ENCODE results near the gene CDIPT.

Gene CDIPT

GRCh38 chr16:29819506-29819905 is 43.5 kb downstream of the CDIPT start:
- TF ChIP-seq YY1 (IDR thresholded peaks at IDR 0.05; ENCODE audit: low read depth): no peak
- no peak for TF ChIP-seq TEAD4 (IDR thresholded peaks at IDR 0.05)
- TF ChIP-seq RAD21 (IDR thresholded peaks at IDR 0.05; ENCODE audit: low read depth): no peak
- TF ChIP-seq USF1 (IDR thresholded peaks at IDR 0.05): no peak
- TF ChIP-seq FOXM1 (IDR thresholded peaks at IDR 0.05; ENCODE audit: borderline replicate concordance, low read depth): no peak
- no peak for TF ChIP-seq EP300 (IDR thresholded peaks at IDR 0.05; ENCODE audit: borderline replicate concordance)
- TF ChIP-seq CEBPB (IDR thresholded peaks at IDR 0.05): no peak
- TF ChIP-seq, protein P1, sequence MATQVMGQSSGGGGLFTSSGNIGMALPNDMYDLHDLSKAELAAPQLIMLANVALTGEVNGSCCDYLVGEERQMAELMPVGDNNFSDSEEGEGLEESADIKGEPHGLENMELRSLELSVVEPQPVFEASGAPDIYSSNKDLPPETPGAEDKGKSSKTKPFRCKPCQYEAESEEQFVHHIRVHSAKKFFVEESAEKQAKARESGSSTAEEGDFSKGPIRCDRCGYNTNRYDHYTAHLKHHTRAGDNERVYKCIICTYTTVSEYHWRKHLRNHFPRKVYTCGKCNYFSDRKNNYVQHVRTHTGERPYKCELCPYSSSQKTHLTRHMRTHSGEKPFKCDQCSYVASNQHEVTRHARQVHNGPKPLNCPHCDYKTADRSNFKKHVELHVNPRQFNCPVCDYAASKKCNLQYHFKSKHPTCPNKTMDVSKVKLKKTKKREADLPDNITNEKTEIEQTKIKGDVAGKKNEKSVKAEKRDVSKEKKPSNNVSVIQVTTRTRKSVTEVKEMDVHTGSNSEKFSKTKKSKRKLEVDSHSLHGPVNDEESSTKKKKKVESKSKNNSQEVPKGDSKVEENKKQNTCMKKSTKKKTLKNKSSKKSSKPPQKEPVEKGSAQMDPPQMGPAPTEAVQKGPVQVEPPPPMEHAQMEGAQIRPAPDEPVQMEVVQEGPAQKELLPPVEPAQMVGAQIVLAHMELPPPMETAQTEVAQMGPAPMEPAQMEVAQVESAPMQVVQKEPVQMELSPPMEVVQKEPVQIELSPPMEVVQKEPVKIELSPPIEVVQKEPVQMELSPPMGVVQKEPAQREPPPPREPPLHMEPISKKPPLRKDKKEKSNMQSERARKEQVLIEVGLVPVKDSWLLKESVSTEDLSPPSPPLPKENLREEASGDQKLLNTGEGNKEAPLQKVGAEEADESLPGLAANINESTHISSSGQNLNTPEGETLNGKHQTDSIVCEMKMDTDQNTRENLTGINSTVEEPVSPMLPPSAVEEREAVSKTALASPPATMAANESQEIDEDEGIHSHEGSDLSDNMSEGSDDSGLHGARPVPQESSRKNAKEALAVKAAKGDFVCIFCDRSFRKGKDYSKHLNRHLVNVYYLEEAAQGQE (IDR thresholded peaks at IDR 0.05; ENCODE audit: low read depth): no peak
- TF ChIP-seq TAF1 (IDR thresholded peaks at IDR 0.05; ENCODE audit: low read depth): no peak
- TF ChIP-seq TCF12 (IDR thresholded peaks at IDR 0.05; ENCODE audit: low read depth): no peak
- no peak for TF ChIP-seq CREB1 (IDR thresholded peaks at IDR 0.05; ENCODE audit: low read depth)
- no peak for TF ChIP-seq ZBTB7A (IDR thresholded peaks at IDR 0.05; ENCODE audit: low read depth)
- no peak for TF ChIP-seq NFIC (IDR thresholded peaks at IDR 0.05)
- TF ChIP-seq MAX (IDR thresholded peaks at IDR 0.05): no peak

DNA sequence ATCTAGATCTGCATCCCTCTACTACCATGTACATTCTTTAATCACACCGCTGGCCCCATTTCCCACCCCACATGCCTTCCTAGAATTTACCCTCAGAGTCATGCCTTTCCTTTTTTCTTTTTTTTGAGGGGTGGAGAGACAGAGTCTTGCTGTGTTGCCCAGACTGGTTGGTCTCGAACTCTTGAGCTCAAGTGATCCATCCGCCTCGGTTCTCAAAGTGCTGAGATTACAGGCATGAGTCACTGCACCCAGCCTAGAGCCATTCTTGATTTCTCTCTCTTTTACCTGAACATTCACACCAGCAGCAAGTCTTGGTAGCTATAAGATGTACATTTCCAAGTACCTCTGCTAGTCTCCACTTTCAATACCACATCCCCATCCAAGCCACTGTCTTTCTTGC is 44.9 kb downstream of the CDIPT start:
- TF ChIP-seq NFIC (IDR thresholded peaks at IDR 0.05) (no peak), CEBPB (IDR thresholded peaks at IDR 0.05) (no peak)

DNA sequence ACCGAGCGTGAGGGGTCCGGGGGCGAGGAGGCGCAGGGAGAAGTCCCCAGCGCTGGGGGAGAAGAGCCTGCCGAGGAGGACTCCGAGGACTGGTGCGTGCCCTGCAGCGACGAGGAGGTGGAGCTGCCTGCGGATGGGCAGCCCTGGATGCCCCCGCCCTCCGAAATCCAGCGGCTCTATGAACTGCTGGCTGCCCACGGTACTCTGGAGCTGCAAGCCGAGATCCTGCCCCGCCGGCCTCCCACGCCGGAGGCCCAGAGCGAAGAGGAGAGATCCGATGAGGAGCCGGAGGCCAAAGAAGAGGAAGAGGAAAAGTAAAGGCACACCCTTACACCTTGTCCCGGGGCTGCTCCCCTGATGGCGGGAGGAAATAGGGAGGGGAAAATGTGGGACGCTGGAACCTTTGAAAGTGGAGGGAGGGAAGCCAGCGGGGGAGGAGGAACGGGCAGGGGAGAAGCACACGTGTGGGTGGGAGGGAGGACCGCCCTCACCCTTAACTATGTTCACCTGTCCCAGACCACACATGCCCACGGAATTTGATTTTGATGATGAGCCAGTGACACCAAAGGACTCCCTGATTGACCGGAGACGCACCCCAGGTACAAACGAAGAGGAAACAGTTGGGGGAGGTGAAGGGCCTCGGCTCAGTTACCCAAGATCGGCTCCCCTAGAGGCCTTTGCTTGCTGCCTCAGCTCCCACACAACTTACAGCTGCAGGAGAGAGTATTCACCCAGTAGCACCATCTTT is 46.2 kb downstream of the CDIPT start:
- TF ChIP-seq EGR1 (IDR thresholded peaks at IDR 0.05) (0 out of 2 replicates have a peak, but pooled peaks have one; percentile 42), USF1 (IDR thresholded peaks at IDR 0.05) (0 out of 2 replicates have a peak, but pooled peaks have one; percentile 20), ZBTB7A (IDR thresholded peaks at IDR 0.05; ENCODE audit: low read depth) (no peak), MAX (IDR thresholded peaks at IDR 0.05) (peak; percentile 54; the same call in 1 of the 2 replicates)

GRCh38 chr16:29815793-29816693 is 47.0 kb downstream of the CDIPT start, which contains the start of gene PAGR1:
Gene PAGR1 (plus strand): TSS chr16:29816152. CDS start chr16:29816526, 374 bp downstream.
- TF ChIP-seq RAD21 (IDR thresholded peaks at IDR 0.05; ENCODE audit: low read depth): peak; percentile 56; the same call in 1 of the 2 replicates
- TF ChIP-seq FOXM1 (IDR thresholded peaks at IDR 0.05; ENCODE audit: borderline replicate concordance, low read depth): no peak
- TF ChIP-seq MAX (IDR thresholded peaks at IDR 0.05): peak; percentile 92
- TF ChIP-seq EP300 (IDR thresholded peaks at IDR 0.05; ENCODE audit: borderline replicate concordance): 0 out of 2 replicates have a peak, but pooled peaks have one; percentile 27
- 0 out of 2 replicates have a peak, but pooled peaks have one; percentile 35 for TF ChIP-seq USF1 (IDR thresholded peaks at IDR 0.05)
- TF ChIP-seq TAF1 (IDR thresholded peaks at IDR 0.05; ENCODE audit: low read depth): peak; percentile 77
- TF ChIP-seq ZBTB7A (IDR thresholded peaks at IDR 0.05; ENCODE audit: low read depth): no peak; the same call in 1 of the 2 replicates
- TF ChIP-seq YY1 (IDR thresholded peaks at IDR 0.05; ENCODE audit: low read depth): peak; percentile 99
- peak; percentile 33; the same call in 1 of the 2 replicates for TF ChIP-seq NFIC (IDR thresholded peaks at IDR 0.05)
- TF ChIP-seq, protein P1 (IDR thresholded peaks at IDR 0.05; ENCODE audit: low read depth): no peak
- no peak for TF ChIP-seq TEAD4 (IDR thresholded peaks at IDR 0.05)
- peak; percentile 33; the same call in 1 of the 2 replicates for TF ChIP-seq EGR1 (IDR thresholded peaks at IDR 0.05)
- peak; percentile 41 for TF ChIP-seq TCF12 (IDR thresholded peaks at IDR 0.05; ENCODE audit: low read depth)
- peak; percentile 36 for TF ChIP-seq CREB1 (IDR thresholded peaks at IDR 0.05; ENCODE audit: low read depth)
- TF ChIP-seq CEBPB (IDR thresholded peaks at IDR 0.05): no peak

Data from Ishikawa (cell line).